Stromal cell of bone marrow (primary cell): ENCODE data around the gene ARX.

Experiments
- DNase-seq: peaks from one replicate; pipeline ENCODE4 v3.0.0-alpha.2; 2012; ENCODE audit warnings: low read depth

ARX gene

DNA sequence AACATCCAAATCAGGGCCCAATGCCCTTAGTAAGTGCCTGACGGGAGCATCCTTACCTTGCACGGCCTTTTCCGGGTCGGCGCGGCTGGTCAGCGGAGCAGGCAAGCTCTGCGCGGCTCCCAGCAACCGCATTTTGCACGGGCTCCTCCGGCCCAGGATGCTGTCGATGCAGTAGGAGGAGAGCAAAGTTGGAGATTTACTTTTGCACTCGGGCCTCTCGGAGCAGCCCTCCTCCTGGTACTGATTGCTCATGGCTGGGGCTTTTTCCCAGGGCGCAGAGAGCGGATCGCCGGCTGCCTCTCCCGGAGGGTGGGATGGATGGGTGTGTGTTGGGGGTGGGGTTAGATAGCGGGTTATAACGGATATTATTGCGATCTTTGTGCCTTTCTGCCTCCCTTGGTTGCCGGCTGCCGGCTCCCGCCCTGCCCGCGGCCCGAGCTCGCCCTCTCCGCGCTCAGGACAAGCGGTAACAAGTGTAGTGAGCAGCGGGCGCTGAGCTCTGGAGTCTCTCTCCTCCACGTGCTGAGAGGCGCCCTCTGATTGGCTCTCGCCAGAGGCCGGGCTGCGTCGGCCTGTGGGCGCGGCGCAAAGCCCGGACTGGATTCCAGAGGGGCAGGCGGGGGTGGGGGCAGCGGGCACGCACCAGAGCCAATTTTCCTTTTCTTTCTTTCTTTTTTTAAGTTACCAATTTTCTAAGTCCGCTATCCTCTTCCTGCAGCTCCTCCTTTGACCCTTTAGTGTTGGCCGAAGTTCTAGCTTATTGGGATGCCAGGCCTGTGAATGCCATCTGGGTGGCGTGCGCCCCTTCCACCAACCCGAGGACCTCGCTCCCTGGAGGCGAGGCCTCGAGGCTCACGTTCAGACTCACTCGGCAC lies at the start of gene ARX:
Gene ARX, minus strand, starts transcription at position 480 of the 875 bp plus-strand sequence. Its CDS starts 228 bp downstream, at position 252.
- DNase-seq, result no peak

DNA sequence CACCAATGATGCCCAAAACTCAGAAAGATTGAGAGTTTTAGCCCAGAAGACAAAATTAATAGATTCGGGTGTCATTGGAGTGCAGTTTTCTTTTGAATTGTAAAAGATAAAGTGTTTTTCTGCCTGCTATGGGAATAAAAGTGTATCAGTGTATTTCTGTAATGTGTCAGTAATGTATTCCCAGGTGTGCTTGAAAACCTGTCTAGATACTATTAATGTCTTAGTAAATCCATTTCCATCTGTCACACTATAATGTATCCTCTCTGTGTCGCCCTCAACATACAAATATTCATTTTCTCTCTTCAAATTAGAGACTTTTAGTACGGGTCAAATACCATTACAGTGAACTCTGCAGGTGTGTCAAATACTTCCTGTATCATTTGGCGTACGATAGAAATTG lies 43.5 kb upstream of the ARX start:
- no peak for DNase-seq

DNA sequence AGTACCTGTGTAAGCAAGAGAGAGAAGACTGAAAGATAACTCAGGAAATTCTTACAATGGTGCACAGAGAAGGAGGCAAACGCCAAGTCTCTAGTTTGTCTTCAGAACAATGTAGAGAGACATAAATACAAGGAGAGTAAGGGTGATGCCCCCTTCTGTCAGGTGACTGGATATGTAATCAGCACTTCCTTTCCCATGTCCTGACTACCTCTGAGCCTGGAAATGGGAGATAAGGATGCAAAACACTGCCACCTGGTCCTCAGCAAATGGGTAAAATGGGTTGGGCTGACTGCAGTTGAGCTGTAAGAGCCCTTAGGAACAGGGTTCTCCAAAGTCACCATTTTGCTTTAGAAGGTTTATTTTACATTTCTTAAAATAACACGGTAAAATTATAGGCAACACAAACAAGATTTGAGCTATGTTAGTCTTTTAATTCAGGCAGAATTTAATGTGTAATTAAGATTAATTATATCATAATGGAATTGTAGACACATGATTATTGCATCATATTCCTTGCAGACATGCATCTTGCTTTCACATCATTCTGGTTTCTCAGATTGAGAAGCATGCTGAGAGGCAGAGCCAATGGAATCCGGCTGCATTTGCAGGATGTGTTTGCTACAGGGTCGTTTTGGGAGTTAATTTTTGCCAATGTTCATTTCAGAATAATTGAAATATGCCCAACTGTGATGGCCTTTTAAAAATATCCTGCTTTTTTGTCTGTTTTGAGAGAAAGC lies 37.2 kb upstream of the ARX start:
- no peak for DNase-seq

DNA sequence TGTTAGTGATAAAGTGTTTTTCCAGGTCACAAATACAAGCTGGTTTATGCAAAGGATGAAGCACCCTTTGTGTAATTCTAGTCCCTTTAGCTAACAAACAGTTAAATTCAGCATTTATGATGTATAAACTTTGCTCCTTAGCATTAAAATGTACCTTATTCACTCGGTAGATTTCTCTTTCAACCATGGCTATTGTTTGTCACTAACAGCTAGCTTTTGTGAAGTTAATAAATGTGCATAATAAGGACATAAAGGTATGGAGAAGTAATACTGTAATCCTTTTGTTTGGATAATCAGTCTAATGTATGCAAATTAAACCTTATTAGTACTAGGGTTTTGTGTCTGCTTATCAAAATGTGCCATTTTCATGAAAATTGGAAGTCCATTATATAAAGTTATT lies 34.2 kb upstream of the ARX start:
- DNase-seq, result no peak

DNA sequence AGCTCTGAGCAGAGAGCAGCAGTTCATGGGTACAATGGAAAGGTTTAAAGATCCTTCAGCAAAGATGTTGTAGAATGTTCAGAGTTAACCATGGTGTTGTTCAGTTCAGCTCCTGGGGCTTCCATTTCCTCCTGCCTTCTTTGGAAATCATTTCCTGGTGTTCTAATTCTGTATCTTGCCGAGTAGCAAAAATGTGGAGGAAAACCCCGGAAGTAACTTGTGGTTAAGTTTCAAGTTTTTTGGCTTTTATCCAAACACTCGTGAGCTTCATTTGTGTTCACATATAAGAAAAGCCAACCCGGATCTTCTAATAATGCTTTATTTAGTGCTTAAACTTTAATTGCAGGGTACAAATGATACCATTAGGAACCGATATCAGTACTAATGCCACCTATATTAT lies 33.6 kb upstream of the ARX start:
- DNase-seq, result no peak

DNA sequence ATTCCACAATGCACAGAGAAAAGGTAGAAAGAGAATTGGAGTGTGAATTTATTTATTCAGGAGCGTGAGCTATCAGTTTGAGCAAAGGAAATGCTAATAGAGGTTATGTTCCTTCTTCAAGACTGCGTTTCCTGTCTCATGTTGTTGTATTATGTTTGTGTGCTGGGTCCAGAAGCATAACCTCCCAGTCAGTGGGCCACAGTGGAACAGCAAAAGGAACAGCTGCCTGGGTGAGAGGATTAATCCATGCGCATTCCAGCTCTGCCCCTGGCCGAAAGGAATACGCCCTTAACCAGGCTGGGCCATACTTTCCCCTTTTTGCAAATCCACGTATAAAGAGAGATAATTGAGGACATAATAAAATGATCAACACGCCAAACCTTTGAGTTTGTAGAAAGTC lies 32.4 kb upstream of the ARX start:
- no peak for DNase-seq

DNA sequence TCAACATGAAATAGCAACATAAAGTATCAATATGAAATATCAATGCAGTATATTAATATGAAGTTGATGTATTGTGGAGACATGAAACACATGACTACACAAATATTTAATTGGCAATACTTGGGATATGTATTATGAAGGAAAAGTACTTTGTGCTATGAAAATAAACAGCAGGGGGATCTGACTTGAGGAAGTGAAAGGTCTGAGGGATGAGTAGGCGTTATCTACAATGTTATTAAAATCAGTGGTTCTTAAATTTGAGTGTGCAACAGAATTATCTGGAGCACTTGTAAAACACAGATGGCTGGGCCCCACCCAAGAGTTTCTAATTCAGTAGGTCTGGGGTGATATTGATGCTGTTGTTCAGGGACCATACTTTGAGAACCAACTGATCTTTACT lies 27.4 kb upstream of the ARX start:
- no peak for DNase-seq

DNA sequence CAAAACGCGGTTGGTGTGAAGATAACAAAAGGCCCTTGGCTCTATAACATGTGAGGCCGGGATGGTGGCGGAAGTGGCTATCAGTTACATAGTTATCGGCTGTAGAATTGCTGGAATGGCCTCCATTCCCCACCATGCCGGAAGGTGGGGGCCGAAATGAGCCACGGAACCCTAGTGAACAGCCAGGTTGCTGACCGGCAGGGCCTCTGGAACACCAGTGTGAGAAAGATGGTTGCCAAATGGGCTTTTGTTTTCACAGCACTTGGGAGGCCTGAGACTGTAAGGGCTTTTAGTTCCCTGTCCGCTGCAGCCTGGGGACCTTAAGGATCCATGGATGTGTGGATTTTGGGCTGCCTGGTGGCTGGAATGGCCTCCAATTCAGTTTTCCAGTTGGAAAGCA lies 23.3 kb upstream of the ARX start:
- no peak for DNase-seq

DNA sequence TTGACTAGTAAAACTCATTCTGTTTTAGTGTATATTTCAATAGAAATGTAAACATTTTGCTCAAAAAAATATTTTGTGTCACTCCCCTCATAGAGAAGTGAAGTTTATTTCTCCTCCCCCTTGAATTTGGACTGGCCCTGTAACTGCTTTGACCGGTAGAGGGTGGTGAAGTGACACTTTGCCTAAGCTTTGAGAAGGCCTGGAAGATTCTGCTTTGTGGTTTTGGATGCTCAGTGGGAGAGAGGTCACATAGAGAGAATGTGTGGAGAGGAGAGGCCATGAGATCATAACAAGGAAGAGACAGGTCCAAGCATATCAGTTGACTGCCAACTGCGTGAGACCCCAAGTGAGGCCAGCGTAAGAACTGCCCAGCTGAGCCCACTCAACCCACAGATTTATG lies 19.1 kb upstream of the ARX start:
- no peak for DNase-seq

DNA sequence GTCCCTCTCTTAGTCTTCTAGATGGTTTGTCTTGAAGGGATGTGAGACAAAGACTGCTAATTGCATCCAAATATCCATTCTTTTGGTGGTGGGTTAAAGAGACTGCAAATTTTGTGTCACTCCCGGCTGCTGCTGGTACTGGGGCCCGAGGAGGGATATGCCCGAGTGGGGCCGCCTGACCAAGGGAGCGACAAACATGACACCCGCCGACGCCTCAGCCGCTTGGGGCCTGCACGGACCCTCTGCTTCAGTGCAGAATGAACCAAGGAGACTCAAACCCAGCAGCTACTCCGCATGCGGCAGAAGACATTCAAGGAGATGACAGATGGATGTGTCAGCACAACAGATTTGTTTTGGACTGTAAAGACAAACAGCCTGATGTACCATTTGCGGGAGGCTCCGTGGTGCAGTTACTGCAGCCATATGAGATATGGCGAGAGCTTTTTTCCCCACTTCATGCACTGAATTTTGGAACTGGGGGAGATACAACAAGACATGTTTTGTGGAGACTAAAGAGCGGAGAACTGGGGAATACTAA lies 13.6 kb upstream of the ARX start:
- DNase-seq, result no peak

DNA sequence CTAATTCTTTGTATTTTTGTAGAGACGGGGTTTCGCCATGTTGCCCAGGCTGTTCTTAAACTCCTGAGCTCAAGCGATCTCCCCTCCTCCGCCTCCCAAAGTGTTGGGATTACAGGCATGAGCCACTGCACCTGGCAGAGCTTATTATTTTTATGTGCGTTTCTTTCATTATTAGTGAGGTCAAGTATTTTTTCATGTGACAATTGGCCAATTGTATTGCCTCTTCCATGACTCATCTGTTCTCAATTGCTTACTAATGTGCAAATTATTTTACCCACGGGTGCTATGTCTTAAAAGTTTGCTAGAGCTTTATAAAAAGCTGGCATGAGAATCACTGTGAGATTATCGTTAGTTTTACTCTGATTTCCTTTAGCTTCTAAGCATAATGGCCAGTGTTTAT lies 13.0 kb upstream of the ARX start:
- no peak for DNase-seq

DNA sequence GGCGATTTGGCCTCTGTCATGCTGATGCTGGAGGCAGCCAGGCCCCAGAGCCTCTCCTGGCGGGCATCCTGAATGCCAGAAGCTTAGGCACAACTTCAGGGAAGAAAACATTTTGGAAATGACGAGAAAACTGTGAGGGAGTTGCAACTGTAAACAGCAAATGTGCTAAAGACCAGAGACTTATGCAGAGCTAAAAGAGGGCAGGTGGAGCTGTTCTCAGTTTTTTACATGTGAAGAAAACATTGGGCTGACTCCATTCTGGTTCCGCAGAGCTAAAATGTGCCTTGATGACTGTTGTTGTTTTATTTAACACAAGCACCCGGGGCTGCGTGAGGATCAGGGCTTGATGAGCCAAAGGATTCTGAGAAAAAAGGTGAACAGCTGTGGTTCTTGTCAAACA lies 10.8 kb upstream of the ARX start:
- DNase-seq, result no peak

DNA sequence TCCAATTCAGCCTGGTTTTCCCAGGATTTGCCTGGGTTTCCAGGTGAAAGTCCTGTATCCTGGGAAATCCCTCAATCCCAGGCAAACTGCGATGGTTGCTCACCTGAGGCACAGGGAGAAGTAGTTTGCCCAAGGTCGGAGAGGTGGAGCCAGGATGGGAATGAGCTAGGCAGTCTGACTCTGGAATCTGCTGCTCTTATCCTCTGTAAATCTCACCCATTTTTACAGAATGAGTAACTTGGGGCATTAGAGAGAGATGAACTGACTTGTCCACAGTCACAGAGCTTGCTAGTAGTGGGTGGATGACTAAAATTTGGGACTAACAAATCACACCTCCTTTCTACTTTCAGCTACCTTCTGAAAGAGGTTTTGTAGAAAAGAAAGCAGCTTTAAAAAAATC lies 9.8 kb upstream of the ARX start:
- no peak for DNase-seq

DNA sequence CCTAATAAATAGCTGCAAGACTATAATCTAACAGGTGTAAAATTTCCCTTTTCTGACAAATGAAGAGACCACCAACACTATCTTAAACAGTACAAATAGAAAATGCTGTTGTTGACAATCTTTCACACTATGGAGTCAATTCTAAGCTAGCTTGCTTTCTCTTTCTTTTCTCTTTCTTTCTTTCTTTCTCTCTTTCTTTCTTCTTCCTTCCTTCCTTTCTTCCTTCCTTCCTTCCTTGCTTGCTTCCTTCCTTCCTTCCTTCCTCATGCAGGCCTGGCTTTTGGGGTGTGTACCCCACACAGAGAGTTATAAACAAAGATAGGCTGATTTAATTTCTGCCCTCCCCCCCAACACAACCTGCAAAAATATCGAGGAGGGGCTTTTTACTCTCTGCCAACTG lies 8.1 kb upstream of the ARX start:
- DNase-seq, result no peak

DNA sequence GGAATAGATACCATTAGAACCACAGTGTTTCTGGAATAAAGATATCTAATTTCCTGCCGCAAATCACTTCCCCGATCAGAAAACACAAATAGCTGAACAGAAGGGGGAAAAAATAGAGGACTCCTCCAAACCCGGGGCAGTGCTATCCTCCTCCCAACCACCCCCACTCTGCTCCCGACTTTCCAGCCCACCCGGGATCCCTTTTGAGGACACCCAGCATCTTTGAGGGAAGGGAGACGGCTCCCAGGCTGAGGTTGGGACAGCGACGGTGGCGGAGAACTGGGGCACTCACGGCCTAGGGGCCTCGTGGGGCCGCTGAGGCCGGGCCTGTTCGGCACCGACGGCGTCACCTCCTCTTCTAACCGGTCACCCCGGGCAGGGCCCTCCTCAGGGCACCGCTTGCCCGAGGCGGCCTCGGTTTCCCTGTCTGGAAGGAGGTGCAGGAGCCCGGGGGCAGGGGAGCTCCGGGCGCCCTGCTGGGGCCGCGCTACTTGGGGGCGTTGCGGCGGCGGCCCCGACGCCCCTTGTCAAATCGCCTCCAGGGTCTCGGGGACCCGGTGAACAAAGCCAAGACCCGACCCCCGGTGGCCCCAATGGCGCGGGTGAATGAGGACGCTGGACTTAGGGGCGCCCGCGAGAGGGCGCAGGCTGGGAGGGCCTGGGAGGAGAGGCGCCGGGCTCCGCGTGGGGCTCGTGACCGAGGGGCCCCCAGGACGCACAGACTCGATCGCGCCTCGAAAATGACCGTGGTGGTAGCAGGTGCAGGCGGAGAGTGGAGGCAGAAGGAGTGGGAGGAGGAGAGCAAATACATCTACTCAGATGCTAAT lies 6.9 kb upstream of the ARX start:
- no peak for DNase-seq

DNA sequence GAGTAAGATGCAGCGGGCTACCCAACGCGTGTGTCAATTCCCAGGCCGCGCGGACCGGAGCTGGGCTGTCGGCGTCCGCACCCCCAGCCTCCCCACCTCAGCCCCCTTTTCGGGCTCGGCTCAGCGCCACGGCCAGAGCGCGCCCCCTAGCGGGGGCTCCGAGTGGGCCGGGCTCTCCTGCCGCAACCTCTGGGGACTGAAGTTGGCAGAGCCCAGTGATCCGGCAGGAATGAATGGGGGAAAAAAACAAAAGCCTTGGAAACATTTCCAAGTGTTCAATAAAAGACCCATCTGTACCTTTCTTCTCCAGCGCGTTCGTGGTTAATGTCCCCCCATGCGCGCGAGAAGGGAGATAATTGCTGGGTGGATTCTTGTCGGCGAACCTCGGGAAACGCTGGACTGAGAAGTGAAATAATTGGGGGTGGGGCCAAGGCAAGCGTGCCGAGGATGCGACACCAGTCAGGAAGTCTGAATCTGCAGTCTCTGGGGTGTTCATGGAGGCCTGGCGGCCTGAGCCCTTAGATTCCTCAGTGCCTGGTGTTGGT lies 5.2 kb upstream of the ARX start:
- no peak for DNase-seq

DNA sequence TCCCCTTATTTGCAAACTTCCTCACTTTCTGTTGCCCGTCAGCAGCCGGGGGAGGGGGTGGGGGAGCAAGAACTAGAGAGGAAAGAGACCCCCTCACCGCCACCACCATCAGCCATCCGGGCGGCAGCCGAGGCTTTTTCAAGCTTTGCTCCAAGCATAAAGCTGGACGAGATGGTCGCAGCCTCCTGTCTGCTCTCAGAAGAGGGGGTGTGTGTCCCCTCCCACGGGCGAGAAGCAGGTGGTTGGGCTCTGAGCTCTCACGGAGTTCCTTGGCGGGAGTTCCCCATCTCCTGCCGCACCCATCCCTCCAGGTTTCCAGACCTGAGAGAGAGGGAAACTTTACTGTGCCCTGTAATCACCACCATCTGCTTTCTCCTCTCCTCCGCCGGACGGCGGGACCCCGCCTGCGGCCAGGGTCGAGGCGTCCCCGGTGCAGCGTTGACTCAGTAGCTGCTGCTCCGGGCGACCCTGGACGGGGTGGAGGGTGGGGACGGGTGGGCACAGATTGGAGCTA lies 4.7 kb upstream of the ARX start:
- no peak for DNase-seq

DNA sequence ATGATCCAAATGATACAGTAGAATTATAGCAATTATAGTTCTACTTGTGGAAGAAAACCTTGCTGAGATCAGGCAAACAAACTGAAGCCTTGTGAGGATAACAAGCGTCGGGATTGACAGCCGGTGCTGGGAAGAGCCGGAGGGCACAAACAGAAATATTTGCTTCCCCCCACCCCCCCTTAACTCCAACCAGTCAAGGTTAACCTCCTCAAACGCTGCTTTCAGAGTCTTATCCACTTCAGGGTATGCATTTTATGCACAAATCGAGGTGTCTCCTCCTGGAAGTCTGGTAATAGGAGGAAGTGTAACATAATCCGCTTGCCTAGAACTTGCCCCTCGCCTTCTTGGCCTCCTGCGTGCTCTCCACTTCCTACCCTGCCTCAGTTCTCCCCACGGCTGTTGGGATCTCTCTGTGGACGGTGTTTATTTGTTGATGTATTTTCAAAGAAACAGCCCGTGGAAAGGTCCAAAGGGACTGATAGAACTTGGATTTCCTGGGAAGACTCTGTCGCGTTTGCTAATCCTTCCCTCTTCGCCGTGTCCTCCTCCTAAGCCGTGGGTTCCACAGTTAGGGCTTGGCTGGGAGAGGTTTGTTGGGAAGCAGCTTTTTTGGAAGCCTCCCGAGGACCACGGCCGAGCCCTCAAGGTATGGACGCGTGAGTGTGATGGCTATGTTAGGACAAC lies 4.1 kb upstream of the ARX start:
- DNase-seq, result no peak

DNA sequence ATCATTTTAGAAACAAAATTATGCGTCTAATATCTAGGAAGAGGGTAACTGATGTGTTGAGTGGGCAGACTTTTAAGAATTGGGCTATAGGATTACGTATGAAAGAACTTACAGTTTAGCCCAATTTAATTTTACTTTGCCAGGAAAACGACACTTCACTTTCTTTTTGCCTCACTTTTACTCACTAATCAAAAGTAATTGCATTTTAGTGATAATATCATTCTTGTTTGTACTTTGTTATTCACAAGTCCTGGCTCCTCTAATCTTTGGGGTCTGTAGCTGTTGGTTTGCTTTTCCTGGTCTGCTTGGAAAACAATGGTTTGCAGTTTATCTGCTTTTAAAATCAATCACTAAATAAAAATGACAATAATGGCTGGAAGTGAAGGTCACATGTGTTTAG lies 2.9 kb upstream of the ARX start:
- no peak for DNase-seq

DNA sequence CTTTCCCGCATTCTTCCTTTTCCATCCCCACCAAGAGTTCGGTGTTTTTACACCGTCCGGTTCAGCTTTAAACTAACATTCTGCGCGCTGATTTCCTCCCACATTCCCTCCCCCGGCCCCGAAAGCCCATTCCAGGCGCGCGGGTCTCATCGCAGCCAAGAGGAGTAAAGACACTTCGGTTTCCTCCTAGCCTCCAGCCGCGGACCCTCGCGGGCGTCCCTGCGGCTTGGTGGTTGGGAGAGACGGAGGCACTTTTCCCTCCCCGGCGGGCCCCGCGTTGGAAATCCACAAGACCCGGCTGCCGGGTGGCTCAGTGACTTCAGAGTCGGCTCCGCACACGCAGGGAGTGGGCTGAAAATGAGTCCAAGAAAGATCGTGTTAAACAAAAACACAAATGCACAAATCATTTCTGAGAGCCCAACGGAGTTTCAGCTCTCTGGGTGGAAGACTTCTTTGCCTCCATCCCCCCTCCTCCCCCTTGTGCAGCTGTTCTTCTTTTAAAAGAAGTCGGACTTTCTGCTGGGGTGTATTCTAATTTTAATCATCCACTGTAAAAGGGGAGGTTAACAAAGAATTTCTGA lies 2.0 kb upstream of the ARX start:
- DNase-seq, result no peak
